Measurements from ENCODE around the gene ADAMTS16. TPM values are rescaled to one million over a fixed set of nuclear protein-coding genes. Genes with fewer than 3 reads are reported as not detected.

ADAMTS16 gene, protein sequence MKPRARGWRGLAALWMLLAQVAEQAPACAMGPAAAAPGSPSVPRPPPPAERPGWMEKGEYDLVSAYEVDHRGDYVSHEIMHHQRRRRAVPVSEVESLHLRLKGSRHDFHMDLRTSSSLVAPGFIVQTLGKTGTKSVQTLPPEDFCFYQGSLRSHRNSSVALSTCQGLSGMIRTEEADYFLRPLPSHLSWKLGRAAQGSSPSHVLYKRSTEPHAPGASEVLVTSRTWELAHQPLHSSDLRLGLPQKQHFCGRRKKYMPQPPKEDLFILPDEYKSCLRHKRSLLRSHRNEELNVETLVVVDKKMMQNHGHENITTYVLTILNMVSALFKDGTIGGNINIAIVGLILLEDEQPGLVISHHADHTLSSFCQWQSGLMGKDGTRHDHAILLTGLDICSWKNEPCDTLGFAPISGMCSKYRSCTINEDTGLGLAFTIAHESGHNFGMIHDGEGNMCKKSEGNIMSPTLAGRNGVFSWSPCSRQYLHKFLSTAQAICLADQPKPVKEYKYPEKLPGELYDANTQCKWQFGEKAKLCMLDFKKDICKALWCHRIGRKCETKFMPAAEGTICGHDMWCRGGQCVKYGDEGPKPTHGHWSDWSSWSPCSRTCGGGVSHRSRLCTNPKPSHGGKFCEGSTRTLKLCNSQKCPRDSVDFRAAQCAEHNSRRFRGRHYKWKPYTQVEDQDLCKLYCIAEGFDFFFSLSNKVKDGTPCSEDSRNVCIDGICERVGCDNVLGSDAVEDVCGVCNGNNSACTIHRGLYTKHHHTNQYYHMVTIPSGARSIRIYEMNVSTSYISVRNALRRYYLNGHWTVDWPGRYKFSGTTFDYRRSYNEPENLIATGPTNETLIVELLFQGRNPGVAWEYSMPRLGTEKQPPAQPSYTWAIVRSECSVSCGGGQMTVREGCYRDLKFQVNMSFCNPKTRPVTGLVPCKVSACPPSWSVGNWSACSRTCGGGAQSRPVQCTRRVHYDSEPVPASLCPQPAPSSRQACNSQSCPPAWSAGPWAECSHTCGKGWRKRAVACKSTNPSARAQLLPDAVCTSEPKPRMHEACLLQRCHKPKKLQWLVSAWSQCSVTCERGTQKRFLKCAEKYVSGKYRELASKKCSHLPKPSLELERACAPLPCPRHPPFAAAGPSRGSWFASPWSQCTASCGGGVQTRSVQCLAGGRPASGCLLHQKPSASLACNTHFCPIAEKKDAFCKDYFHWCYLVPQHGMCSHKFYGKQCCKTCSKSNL
- 1.3 to 2.8 TPM (median 1.4 TPM) in 5 replicates for total RNA-seq (2022; extraction: Qiagen RNA extraction)

DNA sequence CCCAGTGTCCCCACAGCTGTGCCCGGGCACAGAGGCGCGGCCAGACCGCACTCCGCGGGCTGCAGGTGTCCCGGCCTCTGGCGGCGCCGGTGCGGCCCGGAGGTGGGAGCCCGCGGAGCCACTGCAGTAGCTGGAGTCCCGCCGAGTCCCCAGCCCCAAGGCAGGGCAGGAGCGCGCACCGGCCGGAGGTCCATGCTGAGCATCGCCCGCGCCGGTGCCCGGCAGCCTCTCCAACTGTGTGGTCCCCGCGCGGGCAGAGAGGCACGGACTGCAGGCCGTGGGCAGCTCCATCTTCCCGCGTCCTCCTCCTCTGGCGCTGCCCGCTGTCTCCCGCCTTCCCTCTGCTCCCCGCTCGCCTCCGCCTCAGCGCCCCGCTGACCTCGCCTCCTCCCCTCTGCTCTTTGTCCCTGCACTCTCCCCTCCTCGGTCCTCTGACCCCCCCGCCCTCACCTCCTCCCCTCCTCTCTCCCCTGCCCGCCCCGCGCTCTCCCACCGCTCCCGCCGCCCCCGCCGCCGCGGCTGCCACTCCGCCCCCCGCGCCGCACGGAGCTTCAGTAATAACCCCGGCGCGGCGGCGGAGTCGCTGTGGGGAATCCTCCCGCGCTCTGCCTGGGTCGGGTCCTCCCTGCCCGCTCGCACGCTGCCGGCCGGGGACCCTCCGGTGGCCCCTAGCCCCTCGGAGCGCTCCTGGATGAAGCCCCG lies at the start of gene ADAMTS16:
ADAMTS16 (plus strand) TSS at position 554 of the 702 bp plus-strand sequence; CDS start at position 692, 138 bp downstream.

Measured in A549 treated with AZD2906 at 1 μM for 4 hours (cell line).